NCI-H128 (cell line): Measurements from ENCODE around the gene TUBA1C.

Experiments used
- DNase-seq: peaks from one replicate; lab custom pipeline; 2025; ENCODE audit not compliant: unreplicated experiment; lab: John Stamatoyannopoulos, UW

Gene TUBA1C

GRCh38 chr12:49264873-49265792 is at the start of gene TUBA1C:
TSS of gene TUBA1C (plus strand) at chr12:49265082. CDS start at chr12:49265182, 100 bp downstream.
- DNase-seq, result peak; percentile 79

DNA sequence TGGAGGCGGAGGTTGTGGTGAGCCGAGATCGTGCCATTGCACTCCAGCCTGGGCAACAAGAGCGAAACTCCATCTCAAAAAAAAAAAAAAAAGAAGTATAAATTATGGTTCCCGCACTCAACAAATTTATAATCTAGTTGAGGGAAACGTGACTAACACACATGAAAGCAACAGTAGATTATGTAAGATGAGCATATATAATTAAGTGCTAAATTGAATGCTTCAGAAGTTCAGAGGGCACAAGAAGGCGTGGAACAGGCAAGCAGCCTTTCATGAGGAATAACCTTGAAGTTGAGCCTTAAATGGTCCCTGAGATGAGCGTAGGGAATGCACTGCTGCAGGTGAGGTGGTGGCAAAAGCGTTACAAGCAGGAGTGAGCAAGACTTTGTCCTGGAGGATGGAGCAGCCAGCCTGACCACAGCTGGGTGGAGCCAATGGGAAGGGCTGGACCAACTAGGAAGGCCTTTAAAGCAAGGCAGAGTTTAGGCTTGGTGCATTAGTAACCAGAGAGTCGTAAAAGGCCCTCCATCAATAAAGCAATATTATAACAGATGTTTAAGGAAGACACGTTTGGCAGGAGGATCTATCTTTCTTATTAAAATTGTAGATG is 45.4 kb upstream of the TUBA1C start:
- DNase-seq, result no peak

- no peak for DNase-seq
Observed at GRCh38 chr12:49220972-49221371, 43.9 kb upstream of the TUBA1C start.

DNA sequence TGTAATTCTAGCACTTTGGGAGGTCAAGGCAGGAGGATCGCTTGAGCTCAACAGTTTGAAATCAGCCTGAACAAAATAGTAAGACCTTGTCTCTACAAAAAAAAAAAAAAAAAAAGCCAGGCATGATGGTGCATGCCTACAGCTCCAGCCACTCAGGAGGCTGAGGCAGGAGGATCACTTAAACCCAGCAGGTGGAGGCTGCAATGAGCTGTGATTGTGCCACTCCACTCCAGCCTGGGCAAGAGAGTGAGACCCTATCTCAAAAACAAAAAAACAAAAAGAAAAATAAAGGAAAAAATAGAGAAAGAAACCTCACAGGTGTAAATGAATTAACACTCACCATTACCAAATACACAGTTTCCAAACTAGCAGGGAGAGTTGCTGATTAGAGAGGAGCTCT is 41.8 kb upstream of the TUBA1C start:
- no peak for DNase-seq

DNA sequence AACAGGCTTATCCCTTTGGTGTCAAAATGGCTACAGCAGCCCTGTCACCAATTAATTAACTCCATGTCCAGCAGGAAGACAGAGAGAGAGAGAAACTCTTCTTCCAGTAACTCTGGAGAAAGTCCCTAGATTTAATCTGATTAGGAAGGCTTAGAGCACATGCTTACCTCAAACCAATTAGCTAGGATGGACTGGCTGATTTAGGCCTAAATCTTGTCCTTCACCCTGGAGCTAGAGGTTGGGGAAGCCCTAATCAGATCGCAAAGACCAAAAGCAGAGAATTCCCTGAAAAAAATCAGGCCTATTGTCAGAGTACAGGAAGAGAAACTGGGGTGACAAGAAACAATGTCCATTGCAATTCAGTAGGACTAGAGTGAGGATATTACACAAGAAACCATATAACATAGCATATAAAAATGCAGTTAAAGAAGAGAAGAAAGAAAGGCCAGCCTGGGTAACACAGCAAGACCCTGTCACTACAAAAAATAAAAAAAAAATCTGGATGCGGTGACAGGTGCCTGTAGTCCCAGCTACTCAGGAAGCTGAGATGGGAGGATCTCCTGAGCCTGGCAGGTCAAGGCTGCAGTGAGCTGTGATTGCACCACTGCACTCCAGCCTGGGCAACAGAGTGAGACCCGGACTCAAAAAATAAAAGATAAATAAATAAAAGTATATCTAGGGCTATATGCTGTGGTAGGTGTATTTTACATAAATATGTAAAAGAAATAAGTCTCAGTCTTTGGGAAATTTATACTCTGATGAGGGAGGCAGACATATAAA is 41.1 kb upstream of the TUBA1C start:
- no peak for DNase-seq

DNA sequence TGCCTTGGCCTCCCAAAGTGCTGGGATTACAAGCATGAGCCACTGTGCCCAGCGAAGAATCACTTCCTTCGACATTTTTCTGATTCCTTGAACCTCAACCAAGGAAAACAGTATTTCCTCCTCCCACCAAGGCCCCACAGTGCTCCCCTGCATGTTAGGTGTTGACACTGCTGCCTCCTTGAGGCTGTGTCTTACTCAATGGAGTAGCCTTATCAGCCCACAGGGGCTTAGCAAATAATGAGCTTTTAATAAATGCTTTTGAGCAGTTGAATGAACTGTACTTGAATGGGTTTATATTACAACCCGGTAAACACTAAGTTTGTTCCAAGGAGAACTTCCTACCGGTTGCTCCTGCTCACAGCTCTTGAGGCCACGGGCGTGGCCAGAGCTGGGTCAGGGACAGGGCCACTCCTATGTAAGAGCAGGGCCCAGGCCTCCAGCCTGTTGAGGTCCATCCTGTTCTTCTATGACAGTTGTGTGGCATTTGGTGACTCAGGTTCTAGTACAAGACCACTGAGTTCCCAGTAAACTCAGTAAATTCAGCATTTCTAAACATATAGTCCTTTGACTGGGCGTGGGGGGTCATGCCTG is 39.2 kb upstream of the TUBA1C start:
- no peak for DNase-seq

GRCh38 chr12:49227713-49228112 is 37.2 kb upstream of the TUBA1C start:
- peak; percentile 80 for DNase-seq

- no peak for DNase-seq
Observed at GRCh38 chr12:49228653-49229052, 36.2 kb upstream of the TUBA1C start.

- peak; percentile 18 for DNase-seq
Observed at GRCh38 chr12:49230176-49230804, 34.6 kb upstream of the TUBA1C start.

DNA sequence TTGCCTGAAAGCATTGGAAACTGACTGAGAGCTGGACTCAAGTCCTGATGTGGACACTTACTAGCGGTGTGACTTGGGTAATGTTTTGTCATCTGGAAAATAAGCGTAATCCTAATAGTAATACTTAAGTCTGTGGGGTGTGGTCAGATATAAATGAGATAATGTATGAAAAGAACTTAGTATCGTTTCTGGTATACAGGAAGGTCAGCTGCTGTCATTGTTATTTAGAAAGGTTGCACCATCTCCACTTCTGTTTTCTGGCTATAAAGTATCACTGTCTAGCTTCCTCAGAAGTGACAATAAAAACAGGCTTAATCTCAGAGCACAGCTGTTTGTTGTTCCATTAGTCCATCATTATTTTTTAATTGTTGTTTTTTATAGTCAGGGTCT is 34.1 kb upstream of the TUBA1C start:
- no peak for DNase-seq

DNA sequence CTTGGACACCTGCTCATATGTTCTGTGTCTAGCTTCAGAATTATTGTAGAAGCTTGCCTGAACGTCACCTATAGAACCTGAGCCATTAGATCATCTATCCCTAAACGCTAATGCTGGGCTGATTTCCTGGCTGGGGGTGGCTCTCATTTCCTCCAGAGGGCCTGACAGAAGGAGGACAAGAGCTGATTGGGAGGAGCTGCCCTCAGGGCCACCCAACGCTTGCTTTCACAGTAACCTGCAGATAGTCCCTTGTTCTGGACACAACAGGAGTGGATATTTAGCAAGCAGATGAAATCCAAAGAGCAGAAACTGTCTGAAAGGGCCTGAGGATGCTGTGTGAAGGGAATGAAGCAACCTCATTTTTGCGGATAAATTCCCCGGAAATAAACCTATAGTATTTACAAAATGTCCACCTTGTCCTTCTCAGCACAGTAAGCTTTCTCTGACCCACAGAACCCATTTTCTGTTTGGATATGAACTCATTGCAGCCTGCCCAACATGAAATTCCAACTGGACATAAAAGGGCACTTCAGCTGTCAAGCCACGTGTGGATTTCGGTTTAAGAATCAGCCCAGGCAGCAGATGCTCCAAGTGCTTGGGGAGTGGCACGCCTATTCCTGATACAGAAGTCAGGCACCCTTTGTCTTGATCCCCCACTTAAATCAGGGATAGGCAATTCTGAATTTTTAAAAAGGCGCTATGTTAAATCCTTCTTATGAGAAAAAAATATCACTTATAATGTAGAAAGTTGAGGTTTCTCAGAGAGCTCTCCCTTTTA is 32.8 kb upstream of the TUBA1C start:
- peak; percentile 21 for DNase-seq

- peak; percentile 78 for DNase-seq
Observed at GRCh38 chr12:49232940-49233841, 31.7 kb upstream of the TUBA1C start.

GRCh38 chr12:49233842-49234526 is 30.9 kb upstream of the TUBA1C start:
- DNase-seq, result peak; percentile 90

- DNase-seq, result no peak
Observed at GRCh38 chr12:49236423-49236822, 28.5 kb upstream of the TUBA1C start.

GRCh38 chr12:49243631-49244030 is 21.3 kb upstream of the TUBA1C start:
- DNase-seq, result no peak

DNA sequence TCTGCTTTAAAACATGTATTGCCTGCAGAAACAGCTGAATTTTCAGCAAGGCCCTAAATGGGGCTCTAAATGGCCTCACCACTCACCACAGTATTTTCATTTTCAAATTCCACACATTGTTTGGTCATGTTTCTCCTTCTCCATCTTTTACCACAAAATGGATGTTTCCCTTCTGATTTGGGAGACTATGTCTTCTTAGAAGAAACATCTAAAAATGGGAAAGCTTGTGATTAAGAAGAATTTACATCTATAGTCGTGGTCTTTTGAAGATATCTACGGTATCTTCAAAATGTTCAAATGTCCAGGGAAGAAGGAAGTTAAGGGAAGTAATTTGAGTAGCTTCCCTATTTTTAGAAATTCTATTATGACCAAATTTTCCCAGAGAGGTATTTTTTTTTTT is 20.7 kb upstream of the TUBA1C start:
- DNase-seq, result no peak

DNA sequence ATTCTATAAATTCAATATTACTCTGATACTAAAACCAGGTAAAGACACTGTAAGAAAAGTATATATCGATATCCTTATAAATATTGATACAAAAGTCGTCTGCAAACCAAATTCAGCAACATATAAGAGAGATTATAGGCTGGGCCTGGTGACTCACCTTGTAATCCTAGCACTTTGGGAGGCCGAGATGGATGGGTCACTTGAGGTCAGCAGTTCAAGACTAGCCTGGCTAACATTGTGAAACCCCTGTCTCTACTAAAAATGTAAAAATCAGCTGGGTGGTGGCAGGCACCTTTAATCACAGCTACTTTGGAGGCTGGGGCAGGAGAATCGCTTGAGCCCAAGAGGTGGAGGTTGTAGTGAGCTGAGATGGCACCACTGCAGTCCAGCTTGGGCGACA is 13.5 kb upstream of the TUBA1C start:
- DNase-seq, result no peak

DNA sequence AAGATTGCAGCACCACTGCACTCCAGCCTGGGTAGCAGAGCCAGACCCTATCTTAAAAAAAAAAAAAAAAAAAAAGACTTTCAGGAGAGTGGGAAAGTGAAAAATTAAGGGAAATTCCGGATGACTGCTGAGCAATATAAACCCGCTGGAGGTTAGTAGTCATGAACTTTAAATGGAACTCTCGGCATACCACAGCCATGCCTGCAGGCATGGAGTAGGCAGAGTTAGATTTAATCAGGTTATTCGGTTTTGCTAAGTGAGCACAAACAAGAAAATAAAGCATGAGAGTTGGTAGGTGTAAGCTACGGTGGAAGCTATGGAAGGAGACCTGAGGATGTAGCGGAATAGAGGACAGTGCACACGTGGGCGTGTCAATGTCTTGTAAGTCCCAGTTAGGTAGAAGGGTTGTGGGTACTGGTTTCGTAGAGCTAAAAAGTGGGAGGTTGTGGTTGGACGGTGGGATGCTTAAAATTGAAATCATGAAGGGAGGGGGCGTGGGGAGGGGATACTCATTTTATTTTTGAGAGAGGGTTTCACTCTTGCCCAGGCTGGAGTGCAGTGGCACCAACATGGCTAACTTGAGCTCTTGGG is 11.8 kb upstream of the TUBA1C start:
- no peak for DNase-seq
